HepG2 (cell line): ENCODE results near the gene MXRA7. TPM values are rescaled to one million over a fixed set of nuclear protein-coding genes. Genes with fewer than 3 reads are reported as not detected.
A peak's percentile ranks its signal among the peaks of the same experiment; 100 is the strongest.

ENCODE experiments used
- SALL1 ChIP-seq: sonication (generic); formaldehyde crosslinking; IDR thresholded peaks from 2 replicates; pipeline ENCODE4 v1.8.0; 2022; ENCODE audit warnings: mild to moderate bottlenecking, missing genetic modification reagents
- XBP1 ChIP-seq: sonication (generic); formaldehyde crosslinking; IDR thresholded peaks from 2 replicates; pipeline ENCODE4 v1.5.0; 2020; ENCODE audit warnings: missing genetic modification reagents
- ZNF607 ChIP-seq: sonication (generic); formaldehyde crosslinking; IDR thresholded peaks from 2 replicates; pipeline ENCODE4 v1.5.1; 2020; ENCODE audit warnings: missing genetic modification reagents, mild to moderate bottlenecking, borderline replicate concordance
- ZNF788 ChIP-seq: sonication (generic); formaldehyde crosslinking; IDR thresholded peaks from 2 replicates; pipeline ENCODE4 v1.5.0; 2020; ENCODE audit warnings: mild to moderate bottlenecking, missing genetic modification reagents, borderline replicate concordance
- polyA plus RNA-seq, 8 experiments: library from polyadenylated mRNA; depleted of rRNA in 3 of 8; stranded (reverse) in 7 of 8; unstranded in 1 of 8; fragments of >200 nt; fragmentation: Illumina TruSeq in 4 of 8; extraction: Trizol in 4 of 8; gene quantifications; 2 replicates each; pipeline versions ENCODE4 v1.2.1 to v1.2.3, GENCODE V29; 2011 to 2016; ENCODE audit warnings: low read depth in 4 of 8, missing spikeins in 1 of 8, mixed read lengths in 1 of 8; ENCODE audit not compliant: insufficient read depth in 1 of 8
- total RNA-seq, 5 experiments: library from RNA; depleted of rRNA; stranded (reverse); fragments of >200 nt; fragmentation: Illumina TruSeq; extraction: Trizol; gene quantifications; 2 replicates each; pipeline ENCODE4 v1.2.3, GENCODE V29; 2016; ENCODE audit warnings: low read depth in 1 of 5
- TF ChIP-seq, protein P1 (sequence below): sonication (generic); formaldehyde crosslinking; IDR thresholded peaks from 2 replicates; pipeline ENCODE4 v1.4.0; 2020; ENCODE audit warnings: mild to moderate bottlenecking, missing genetic modification reagents, borderline replicate concordance
- TF ChIP-seq, protein P2 (sequence below): sonication (generic); formaldehyde crosslinking; IDR thresholded peaks from 2 replicates; pipeline ENCODE4 v1.8.1; 2023; ENCODE audit warnings: missing genetic modification reagents, inconsistent platforms, borderline replicate concordance
- TF ChIP-seq, protein P3 (sequence below): sonication (generic); formaldehyde crosslinking; IDR thresholded peaks from 2 replicates; pipeline ENCODE4 v1.4.0; 2020; ENCODE audit warnings: mild to moderate bottlenecking, missing genetic modification reagents, borderline replicate concordance
- TF ChIP-seq, protein P4 (sequence below): sonication (generic); formaldehyde crosslinking; IDR thresholded peaks from 2 replicates; pipeline ENCODE4 v1.4.0; 2020; ENCODE audit warnings: missing genetic modification reagents

Gene MXRA7
- total and polyA plus RNA-seq, 2 of the 13 experiments (the other 11 are each of a cell fraction or from before 2014, with no cell fraction given) = 44.8 to 112 TPM

DNA sequence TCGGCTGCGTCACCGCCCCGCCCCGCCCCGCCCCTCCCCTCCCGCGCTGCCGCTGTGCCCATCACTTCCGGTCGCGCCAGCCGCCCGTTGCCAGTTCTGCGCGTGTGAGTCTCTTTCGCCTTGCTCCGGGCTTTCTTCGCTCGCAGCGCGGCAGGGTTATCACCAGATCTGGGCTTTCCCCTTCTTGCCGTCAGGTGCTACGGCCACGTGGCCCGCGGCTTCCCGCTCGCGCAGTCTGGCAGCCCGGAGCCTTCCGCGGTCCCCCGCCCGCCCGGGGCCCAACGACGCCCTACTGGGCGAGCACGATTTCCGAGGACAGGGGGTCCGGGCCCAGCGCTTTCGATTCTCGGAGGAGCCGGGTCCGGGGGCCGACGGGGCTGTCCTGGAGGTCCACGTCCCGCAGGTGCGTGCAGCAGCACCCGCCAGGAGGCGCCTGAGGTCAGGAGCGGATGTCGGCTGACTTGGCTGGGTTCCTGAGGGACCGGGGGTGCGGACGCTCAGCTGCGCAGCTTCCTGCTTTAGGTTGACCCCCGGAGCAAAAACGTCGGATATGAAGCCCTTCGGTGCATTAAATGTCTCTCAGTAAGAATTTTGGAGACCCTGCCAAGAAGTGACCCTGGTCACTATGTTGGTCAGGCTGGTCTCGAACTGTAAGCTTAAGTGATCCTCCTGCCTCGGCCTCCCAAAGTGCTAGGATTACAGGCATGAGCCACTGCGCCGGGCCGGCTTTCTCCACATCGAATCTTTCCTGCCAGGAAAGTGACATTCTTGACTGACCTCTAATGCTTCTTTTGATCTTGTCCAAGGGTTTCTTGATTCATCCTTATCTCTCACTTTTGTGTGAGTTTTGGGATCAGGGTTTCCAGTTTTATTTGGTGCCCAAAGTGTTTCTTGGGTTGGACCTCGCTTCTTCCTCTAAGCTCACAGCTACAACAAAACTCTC is 16.3 kb upstream of the MXRA7 start, which contains the start of gene METTL23 (continued):
- TF ChIP-seq, protein P1, sequence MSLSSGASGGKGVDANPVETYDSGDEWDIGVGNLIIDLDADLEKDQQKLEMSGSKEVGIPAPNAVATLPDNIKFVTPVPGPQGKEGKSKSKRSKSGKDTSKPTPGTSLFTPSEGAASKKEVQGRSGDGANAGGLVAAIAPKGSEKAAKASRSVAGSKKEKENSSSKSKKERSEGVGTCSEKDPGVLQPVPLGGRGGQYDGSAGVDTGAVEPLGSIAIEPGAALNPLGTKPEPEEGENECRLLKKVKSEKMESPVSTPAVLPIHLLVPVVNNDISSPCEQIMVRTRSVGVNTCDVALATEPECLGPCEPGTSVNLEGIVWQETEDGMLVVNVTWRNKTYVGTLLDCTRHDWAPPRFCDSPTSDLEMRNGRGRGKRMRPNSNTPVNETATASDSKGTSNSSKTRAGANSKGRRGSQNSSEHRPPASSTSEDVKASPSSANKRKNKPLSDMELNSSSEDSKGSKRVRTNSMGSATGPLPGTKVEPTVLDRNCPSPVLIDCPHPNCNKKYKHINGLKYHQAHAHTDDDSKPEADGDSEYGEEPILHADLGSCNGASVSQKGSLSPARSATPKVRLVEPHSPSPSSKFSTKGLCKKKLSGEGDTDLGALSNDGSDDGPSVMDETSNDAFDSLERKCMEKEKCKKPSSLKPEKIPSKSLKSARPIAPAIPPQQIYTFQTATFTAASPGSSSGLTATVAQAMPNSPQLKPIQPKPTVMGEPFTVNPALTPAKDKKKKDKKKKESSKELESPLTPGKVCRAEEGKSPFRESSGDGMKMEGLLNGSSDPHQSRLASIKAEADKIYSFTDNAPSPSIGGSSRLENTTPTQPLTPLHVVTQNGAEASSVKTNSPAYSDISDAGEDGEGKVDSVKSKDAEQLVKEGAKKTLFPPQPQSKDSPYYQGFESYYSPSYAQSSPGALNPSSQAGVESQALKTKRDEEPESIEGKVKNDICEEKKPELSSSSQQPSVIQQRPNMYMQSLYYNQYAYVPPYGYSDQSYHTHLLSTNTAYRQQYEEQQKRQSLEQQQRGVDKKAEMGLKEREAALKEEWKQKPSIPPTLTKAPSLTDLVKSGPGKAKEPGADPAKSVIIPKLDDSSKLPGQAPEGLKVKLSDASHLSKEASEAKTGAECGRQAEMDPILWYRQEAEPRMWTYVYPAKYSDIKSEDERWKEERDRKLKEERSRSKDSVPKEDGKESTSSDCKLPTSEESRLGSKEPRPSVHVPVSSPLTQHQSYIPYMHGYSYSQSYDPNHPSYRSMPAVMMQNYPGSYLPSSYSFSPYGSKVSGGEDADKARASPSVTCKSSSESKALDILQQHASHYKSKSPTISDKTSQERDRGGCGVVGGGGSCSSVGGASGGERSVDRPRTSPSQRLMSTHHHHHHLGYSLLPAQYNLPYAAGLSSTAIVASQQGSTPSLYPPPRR = peak; percentile 15; the same call in 1 of the 2 replicates
- TF ChIP-seq SALL1 (CRISPR knock-in tag) = peak; percentile 16; the same call in 1 of the 2 replicates
- TF ChIP-seq, protein P2, sequence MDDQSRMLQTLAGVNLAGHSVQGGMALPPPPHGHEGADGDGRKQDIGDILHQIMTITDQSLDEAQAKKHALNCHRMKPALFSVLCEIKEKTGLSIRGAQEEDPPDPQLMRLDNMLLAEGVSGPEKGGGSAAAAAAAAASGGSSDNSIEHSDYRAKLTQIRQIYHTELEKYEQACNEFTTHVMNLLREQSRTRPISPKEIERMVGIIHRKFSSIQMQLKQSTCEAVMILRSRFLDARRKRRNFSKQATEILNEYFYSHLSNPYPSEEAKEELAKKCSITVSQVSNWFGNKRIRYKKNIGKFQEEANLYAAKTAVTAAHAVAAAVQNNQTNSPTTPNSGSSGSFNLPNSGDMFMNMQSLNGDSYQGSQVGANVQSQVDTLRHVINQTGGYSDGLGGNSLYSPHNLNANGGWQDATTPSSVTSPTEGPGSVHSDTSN (CRISPR knock-in tag) = no peak
- TF ChIP-seq ZNF607 = 0 out of 2 replicates have a peak, but pooled peaks have one; percentile 10
- TF ChIP-seq ZNF788 (CRISPR knock-in tag) = 0 out of 2 replicates have a peak, but pooled peaks have one; percentile 6
- no peak for TF ChIP-seq XBP1
- TF ChIP-seq, protein P3, sequence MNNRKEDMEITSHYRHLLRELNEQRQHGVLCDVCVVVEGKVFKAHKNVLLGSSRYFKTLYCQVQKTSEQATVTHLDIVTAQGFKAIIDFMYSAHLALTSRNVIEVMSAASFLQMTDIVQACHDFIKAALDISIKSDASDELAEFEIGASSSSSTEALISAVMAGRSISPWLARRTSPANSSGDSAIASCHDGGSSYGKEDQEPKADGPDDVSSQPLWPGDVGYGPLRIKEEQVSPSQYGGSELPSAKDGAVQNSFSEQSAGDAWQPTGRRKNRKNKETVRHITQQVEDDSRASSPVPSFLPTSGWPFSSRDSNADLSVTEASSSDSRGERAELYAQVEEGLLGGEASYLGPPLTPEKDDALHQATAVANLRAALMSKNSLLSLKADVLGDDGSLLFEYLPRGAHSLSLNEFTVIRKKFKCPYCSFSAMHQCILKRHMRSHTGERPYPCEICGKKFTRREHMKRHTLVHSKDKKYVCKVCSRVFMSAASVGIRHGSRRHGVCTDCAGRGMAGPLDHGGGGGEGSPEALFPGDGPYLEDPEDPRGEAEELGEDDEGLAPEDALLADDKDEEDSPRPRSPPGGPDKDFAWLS (CRISPR knock-in tag) = no peak
- TF ChIP-seq, protein P4, sequence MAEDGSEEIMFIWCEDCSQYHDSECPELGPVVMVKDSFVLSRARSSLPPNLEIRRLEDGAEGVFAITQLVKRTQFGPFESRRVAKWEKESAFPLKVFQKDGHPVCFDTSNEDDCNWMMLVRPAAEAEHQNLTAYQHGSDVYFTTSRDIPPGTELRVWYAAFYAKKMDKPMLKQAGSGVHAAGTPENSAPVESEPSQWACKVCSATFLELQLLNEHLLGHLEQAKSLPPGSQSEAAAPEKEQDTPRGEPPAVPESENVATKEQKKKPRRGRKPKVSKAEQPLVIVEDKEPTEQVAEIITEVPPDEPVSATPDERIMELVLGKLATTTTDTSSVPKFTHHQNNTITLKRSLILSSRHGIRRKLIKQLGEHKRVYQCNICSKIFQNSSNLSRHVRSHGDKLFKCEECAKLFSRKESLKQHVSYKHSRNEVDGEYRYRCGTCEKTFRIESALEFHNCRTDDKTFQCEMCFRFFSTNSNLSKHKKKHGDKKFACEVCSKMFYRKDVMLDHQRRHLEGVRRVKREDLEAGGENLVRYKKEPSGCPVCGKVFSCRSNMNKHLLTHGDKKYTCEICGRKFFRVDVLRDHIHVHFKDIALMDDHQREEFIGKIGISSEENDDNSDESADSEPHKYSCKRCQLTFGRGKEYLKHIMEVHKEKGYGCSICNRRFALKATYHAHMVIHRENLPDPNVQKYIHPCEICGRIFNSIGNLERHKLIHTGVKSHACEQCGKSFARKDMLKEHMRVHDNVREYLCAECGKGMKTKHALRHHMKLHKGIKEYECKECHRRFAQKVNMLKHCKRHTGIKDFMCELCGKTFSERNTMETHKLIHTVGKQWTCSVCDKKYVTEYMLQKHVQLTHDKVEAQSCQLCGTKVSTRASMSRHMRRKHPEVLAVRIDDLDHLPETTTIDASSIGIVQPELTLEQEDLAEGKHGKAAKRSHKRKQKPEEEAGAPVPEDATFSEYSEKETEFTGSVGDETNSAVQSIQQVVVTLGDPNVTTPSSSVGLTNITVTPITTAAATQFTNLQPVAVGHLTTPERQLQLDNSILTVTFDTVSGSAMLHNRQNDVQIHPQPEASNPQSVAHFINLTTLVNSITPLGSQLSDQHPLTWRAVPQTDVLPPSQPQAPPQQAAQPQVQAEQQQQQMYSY = peak; percentile 30; the same call in 1 of the 2 replicates
